ENCODE measurements around the gene TBCK.

DNA sequence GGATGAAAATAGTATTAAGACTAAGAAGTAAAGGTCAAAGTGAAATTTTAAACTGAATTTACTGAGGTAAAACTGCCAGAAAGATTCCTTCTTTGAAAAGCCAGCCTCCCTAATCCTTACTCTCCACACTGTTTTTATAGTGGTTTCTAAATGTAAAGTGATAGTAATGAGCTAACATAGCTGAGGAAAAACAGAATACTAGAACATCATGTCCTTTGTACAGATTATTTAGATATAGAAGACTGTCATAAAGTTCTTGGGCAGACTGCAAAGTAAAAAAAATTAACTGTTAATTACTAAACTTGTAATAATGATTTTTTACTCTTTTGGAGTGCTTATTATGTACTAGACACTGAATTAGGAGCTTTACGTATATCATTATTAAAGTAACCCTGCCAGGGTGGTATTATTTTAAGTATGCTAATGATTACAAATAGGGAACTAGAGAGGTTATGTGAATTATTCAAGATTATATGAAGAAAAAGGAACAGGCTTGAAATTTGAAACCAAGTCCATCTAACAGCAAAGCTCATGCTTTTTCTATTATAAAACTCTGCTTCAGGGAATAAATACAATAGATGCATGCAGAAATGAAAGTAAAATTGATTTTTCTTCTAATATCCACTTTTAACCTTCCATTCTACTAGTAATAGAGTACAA, 150.5 kb downstream of the TBCK start:
- no peak for TF ChIP-seq NFIC (IDR thresholded peaks at IDR 0.05)
- TF ChIP-seq TEAD4 (IDR thresholded peaks at IDR 0.05): no peak
- TF ChIP-seq CEBPB (IDR thresholded peaks at IDR 0.05): no peak
- no peak for TF ChIP-seq EP300 (IDR thresholded peaks at IDR 0.05; ENCODE audit: borderline replicate concordance)

Measured in Ishikawa (cell line).